SK-N-SH (cell line): Measurements from ENCODE around the gene GGACT. TPM values are rescaled to one million over a fixed set of nuclear protein-coding genes. Genes with fewer than 3 reads are reported as not detected.

Experiments used
- CTCF ChIA-PET: fragments of 300-600, 350-600 bp; formaldehyde crosslinking; extraction: SDS; loops from one replicate; lab custom pipeline; 2021; lab: Yijun Ruan, JAX
- POLR2A ChIA-PET: fragments of 350-600 bp; sonication (Branson Sonifier 250); formaldehyde crosslinking; extraction: SDS; loops from one replicate; lab custom pipeline; 2020; ENCODE audit warnings: antibody characterized with exemption, inconsistent platforms; lab: Yijun Ruan, JAX
- DNase-seq: peaks from one replicate; pipeline ENCODE4 v3.0.0; 2012
- H2AFZ ChIP-seq: fragments of 200-600 bp; sonication (generic); 2 replicates; pipeline ENCODE4 v1.8.1; 2016; ENCODE audit warnings: antibody characterized with exemption, mild to moderate bottlenecking, low read depth
- H3F3A ChIP-seq: fragments of 200-600 bp; sonication (generic); replicated peaks from 2 replicates; pipeline ENCODE3; 2016; ENCODE audit warnings: antibody characterized with exemption, mild to moderate bottlenecking; ENCODE audit not compliant: insufficient read depth
- H3K27ac ChIP-seq, 2 experiments: fragments of 200-500 bp in 1 of 2; fragments of 200-600 bp in 1 of 2; sonication (Bioruptor generic) in 1 of 2; sonication (generic), shearing (Covaris generic) in 1 of 2; 2 replicates each; pipeline versions ENCODE4 v1.5.1 to v1.6.1; 2014 to 2016; ENCODE audit warnings: low read depth in 2 of 2, inconsistent platforms in 1 of 2, low read length in 1 of 2, mild to moderate bottlenecking in 1 of 2, mixed read lengths in 1 of 2
- H3K27me3 ChIP-seq: fragments of 200-600 bp; sonication (generic), shearing (Covaris generic); 2 replicates; pipeline ENCODE4 v1.6.1; 2016; ENCODE audit warnings: mixed run types; ENCODE audit not compliant: insufficient read depth
- H3K36me3 ChIP-seq, 2 experiments: fragments of 200-500 bp in 1 of 2; fragments of 200-600 bp in 1 of 2; sonication (Bioruptor generic) in 1 of 2; sonication (generic) in 1 of 2; replicated peaks in 1 of 2; 2 replicates each; pipeline versions ENCODE3 to v1.5.1; 2014 to 2016; ENCODE audit warnings: low read length in 1 of 2, mild to moderate bottlenecking in 1 of 2; ENCODE audit not compliant: insufficient read depth in 2 of 2, control insufficient read depth in 1 of 2
- H3K4me1 ChIP-seq, 2 experiments: fragments of 200-500 bp in 1 of 2; fragments of 200-600 bp in 1 of 2; sonication (Bioruptor generic) in 1 of 2; sonication (generic), shearing (Covaris generic) in 1 of 2; 2 replicates each; pipeline versions ENCODE4 v1.5.1 to v1.6.1; 2014 to 2016; ENCODE audit warnings: low read depth in 1 of 2, low read length in 1 of 2, mixed run types in 1 of 2; ENCODE audit not compliant: insufficient read depth in 2 of 2, control insufficient read depth in 1 of 2
- H3K4me2 ChIP-seq: fragments of 200-600 bp; sonication (generic), shearing (Covaris generic); 2 replicates; pipeline ENCODE4 v1.6.1; 2017; ENCODE audit warnings: mixed run types
- H3K4me3 ChIP-seq, 2 experiments: fragments of 200-500 bp in 1 of 2; fragments of 200-600 bp in 1 of 2; sonication (Bioruptor generic) in 1 of 2; sonication (generic), shearing (Covaris generic) in 1 of 2; 2 replicates each; pipeline versions ENCODE4 v1.5.1 to v1.8.1; 2014 to 2016; ENCODE audit warnings: low read depth in 2 of 2, inconsistent platforms in 1 of 2, low read length in 1 of 2, mild to moderate bottlenecking in 1 of 2, mixed read lengths in 1 of 2, moderate library complexity in 1 of 2
- H3K79me2 ChIP-seq: fragments of 200-600 bp; sonication (generic); 2 replicates; pipeline ENCODE4 v1.8.1; 2017; ENCODE audit warnings: mild to moderate bottlenecking; ENCODE audit not compliant: insufficient read depth
- H3K9ac ChIP-seq: fragments of 200-600 bp; sonication (generic); 2 replicates; pipeline ENCODE4 v1.6.1; 2017; ENCODE audit warnings: mixed run types
- H3K9me2 ChIP-seq: fragments of 200-600 bp; sonication (generic); 2 replicates; pipeline ENCODE4 v1.6.1; 2017; ENCODE audit warnings: mixed run types
- H3K9me3 ChIP-seq: fragments of 200-600 bp; sonication (generic); 2 replicates; pipeline ENCODE4 v1.6.1; 2017; ENCODE audit warnings: mixed run types, mild to moderate bottlenecking, moderate library complexity
- H4K20me1 ChIP-seq: fragments of 200-600 bp; sonication (generic); 2 replicates; pipeline ENCODE4 v1.6.1; 2017; ENCODE audit warnings: mild to moderate bottlenecking, mixed run types; ENCODE audit not compliant: insufficient read depth
- CHD2 ChIP-seq: fragments of 150-350 bp; IDR thresholded peaks from 2 replicates; pipeline ENCODE4 v1.6.1; 2018; ENCODE audit warnings: low read length; ENCODE audit not compliant: partially characterized antibody
- CTCF ChIP-seq: fragments of 200-600 bp; sonication (generic); IDR thresholded peaks from 2 replicates; pipeline ENCODE4 v1.6.1; 2017; ENCODE audit warnings: antibody characterized with exemption, mild to moderate bottlenecking, moderate library complexity
- ELF1 ChIP-seq: IDR thresholded peaks from 2 replicates; pipeline ENCODE4 v1.4.0; 2012
- EP300 ChIP-seq, 2 experiments: IDR thresholded peaks; 2 replicates each; pipeline versions ENCODE4 v1.4.0 to v1.6.1; 2012; ENCODE audit warnings: borderline replicate concordance in 1 of 2, low read depth in 1 of 2, low read length in 1 of 2
- FOXJ3 ChIP-seq: sonication (generic); formaldehyde crosslinking; IDR thresholded peaks from 2 replicates; pipeline ENCODE4 v1.5.1; 2020; ENCODE audit warnings: mild to moderate bottlenecking, missing genetic modification reagents
- FOXM1 ChIP-seq: IDR thresholded peaks from 2 replicates; pipeline ENCODE4 v1.4.0; 2012; ENCODE audit warnings: low read depth, mild to moderate bottlenecking
- GABPA ChIP-seq: IDR thresholded peaks from 2 replicates; pipeline ENCODE4 v1.4.0; 2012; ENCODE audit warnings: low read depth, mild to moderate bottlenecking
- GATA2 ChIP-seq: sonication (generic); formaldehyde crosslinking; IDR thresholded peaks from 2 replicates; pipeline ENCODE4 v1.5.0; 2020; ENCODE audit warnings: mild to moderate bottlenecking, missing genetic modification reagents
- IRF3 ChIP-seq: fragments of 150-350 bp; IDR thresholded peaks from 2 replicates; pipeline ENCODE4 v1.6.1; 2016; ENCODE audit warnings: mild to moderate bottlenecking, low read depth, low read length
- JUND ChIP-seq: IDR thresholded peaks from 2 replicates; pipeline ENCODE4 v1.4.0; 2012
- MAX ChIP-seq: IDR thresholded peaks from 2 replicates; pipeline ENCODE4 v1.4.0; 2012; ENCODE audit warnings: low read depth
- MEF2A ChIP-seq: IDR thresholded peaks from 2 replicates; pipeline ENCODE4 v1.4.0; 2012; ENCODE audit warnings: low read depth, borderline replicate concordance
- NFIC ChIP-seq: IDR thresholded peaks from 2 replicates; pipeline ENCODE4 v1.4.0; 2012; ENCODE audit warnings: borderline replicate concordance
- POLR2AphosphoS5 ChIP-seq: IDR thresholded peaks from 2 replicates; pipeline ENCODE4 v1.6.1; 2012; ENCODE audit warnings: low read depth, low read length
- RAD21 ChIP-seq: IDR thresholded peaks from 2 replicates; pipeline ENCODE4 v1.6.1; 2012; ENCODE audit warnings: mild to moderate bottlenecking, low read length
- TEAD4 ChIP-seq: IDR thresholded peaks from 2 replicates; pipeline ENCODE4 v1.4.0; 2012; ENCODE audit warnings: mild to moderate bottlenecking, borderline replicate concordance; ENCODE audit not compliant: insufficient read depth
- YY1 ChIP-seq: IDR thresholded peaks from 2 replicates; pipeline ENCODE4 v1.4.0; 2012; ENCODE audit warnings: low read depth, mild to moderate bottlenecking
- WGBS: methylation state at CpG from one replicate; pipeline ENCODE4 v1.1.6; 2017; ENCODE audit warnings: low lambda C conversion rate; 5-methylcytosine and 5-hydroxymethylcytosine counted together
- polyA plus RNA-seq, 3 experiments: library from polyadenylated mRNA; depleted of rRNA; stranded (reverse); fragments of >200 nt; gene quantifications; 2 replicates each; pipeline ENCODE4 v1.2.3, GENCODE V29; 2012

The GGACT gene
- polyA plus RNA-seq, 1 of the 3 experiments (the other 2 are of a cell fraction) = 7.1 TPM

GRCh38 chr13:100528820-100529219 lies 59.8 kb downstream of the GGACT start:
- no peak overlapping the region for H3K4me3 ChIP-seq
- ChIA-PET POLR2A (no interaction called here), CTCF (no interaction called here)
- H3K4me2 ChIP-seq = no peak overlapping the region
- H3K36me3 ChIP-seq = peaks cover 3 to 31% of the 10 kb centered on the region in 2 experiments
- H3K9ac ChIP-seq = no peak overlapping the region
- H3K27ac ChIP-seq = no peak overlapping the region
- H3K27me3 ChIP-seq = no peaks in the 10 kb centered on the region
- H3K79me2 ChIP-seq = no peaks in the 10 kb centered on the region
- no peak overlapping the region for H2AFZ ChIP-seq
- TF ChIP-seq RAD21 (no peak), IRF3 (no peak), MEF2A (no peak), TEAD4 (no peak), POLR2AphosphoS5 (no peak), MAX (no peak), GABPA (no peak), ELF1 (no peak), NFIC (no peak), GATA2 (CRISPR knock-in tag) (no peak), FOXM1 (no peak), JUND (no peak), EP300 (IDR thresholded peaks at IDR 0.05; ENCODE audit: borderline replicate concordance in 1 of 2, low read depth in 1 of 2, low read length in 1 of 2) (no peak), YY1 (no peak), CTCF (no peak), CHD2 (no peak), FOXJ3 (CRISPR knock-in tag) (no peak)
- TF ChIP-seq, all 33 proteins: peak for 0
- 96% methylated on average over 11 of the region's 11 CpGs for WGBS
- H4K20me1 ChIP-seq = no peaks in the 10 kb centered on the region
- H3F3A ChIP-seq = no peaks in the 10 kb centered on the region
- no peaks in the 10 kb centered on the region; a peak in 1 of 4 replicates for H3K4me1 ChIP-seq
- no peak for DNase-seq
- no peaks in the 10 kb centered on the region for H3K9me3 ChIP-seq
- no peaks in the 10 kb centered on the region for H3K9me2 ChIP-seq

GRCh38 chr13:100528353-100528752 lies 60.2 kb downstream of the GGACT start:
- Histone ChIP-seq H3K36me3 (peaks cover 3 to 31% of the 10 kb centered on the region in 2 experiments), H3K27ac (no peak overlapping the region), H3K9me2 (no peaks in the 10 kb centered on the region), H3K4me2 (no peak overlapping the region), H3K79me2 (no peaks in the 10 kb centered on the region), H3K9me3 (no peaks in the 10 kb centered on the region), H3F3A (no peaks in the 10 kb centered on the region), H4K20me1 (no peaks in the 10 kb centered on the region), H3K9ac (no peak overlapping the region), H3K4me1 (no peaks in the 10 kb centered on the region; a peak in 1 of 4 replicates), H3K4me3 (no peak overlapping the region), H2AFZ (no peak overlapping the region), H3K27me3 (no peaks in the 10 kb centered on the region)
- no peak for DNase-seq
- WGBS = 96% methylated on average over 9 of the region's 9 CpGs
- CTCF ChIA-PET = interaction anchor here (4.1 kb wide), 1 partner anchor 15 kb away, joined by 26 read pairs; no protein-coding TSS in a partner anchor
- POLR2A ChIA-PET = no interaction called here
- no peak for TF ChIP-seq NFIC
